K562 (cell line): Measurements from ENCODE around the gene DNAL4. TPM values are rescaled to one million over a fixed set of nuclear protein-coding genes. Genes with fewer than 3 reads are reported as not detected.
A peak's percentile ranks its signal among the peaks of the same experiment; 100 is the strongest.

Experiments
- ATAC-seq: fragments of 200-7000 bp; cut with Tn5 transposase; 3 replicates; pipeline ENCODE4 v1.9.1; 2020; ENCODE audit warnings: moderate library complexity
- BruUV-seq: library from RNA; stranded (reverse); fragments of 400-500 nt; replicated peaks from 2 replicates; lab custom pipeline; 2021; lab: Mats Ljungman, UMichigan
- CTCF ChIA-PET: fragments of 300-600 bp; formaldehyde crosslinking; extraction: SDS; loops from one replicate; lab custom pipeline; 2021; ENCODE audit warnings: low intra/inter-chr PET ratio; lab: Yijun Ruan, JAX
- POLR2A ChIA-PET: fragments of 300-600, 350-650 bp; sonication (Branson Sonifier 250); formaldehyde crosslinking; extraction: SDS; loops from one replicate; lab custom pipeline; 2021; ENCODE audit warnings: antibody characterized with exemption, inconsistent platforms; lab: Yijun Ruan, JAX
- DNase-seq, 4 experiments: peaks; one replicate each; pipeline versions ENCODE4 v3.0.0 to v3.0.0-alpha.2; 2011 to 2018; ENCODE audit warnings: low spot score in 3 of 4, mixed read lengths in 3 of 4; ENCODE audit errors: extremely low read depth in 1 of 4
- FAIRE-seq: peaks from 2 replicates; lab custom pipeline; 2011; peaks lifted over from hg19 to GRCh38; lab: Jason Lieb, UNC
- H2AFZ ChIP-seq: 2 replicates; pipeline ENCODE4 v1.6.0; 2011; ENCODE audit warnings: low read depth, low read length, control low read depth, inconsistent platforms
- H3K27ac ChIP-seq: fragments of 200-600 bp; 3 replicates; pipeline ENCODE4 v1.8.0; 2011; ENCODE audit warnings: low read depth, mild to moderate bottlenecking, control low read depth, inconsistent platforms, low read length, moderate library complexity, mixed read lengths; ENCODE audit errors: extremely low read depth
- H3K27me3 ChIP-seq, 2 experiments: fragments of 300-600 bp in 1 of 2; 2 replicates in 1 of 2; 3 replicates in 1 of 2; pipeline versions ENCODE4 v1.6.0 to v1.8.0; 2011; ENCODE audit warnings: inconsistent platforms in 2 of 2, low read length in 2 of 2, mild to moderate bottlenecking in 1 of 2, mixed read lengths in 1 of 2, moderate library complexity in 1 of 2; ENCODE audit not compliant: control insufficient read depth in 2 of 2, insufficient read depth in 2 of 2
- H3K36me3 ChIP-seq: fragments of 300-600 bp; 3 replicates; pipeline ENCODE4 v1.8.0; 2011; ENCODE audit warnings: mild to moderate bottlenecking, low read length, inconsistent platforms; ENCODE audit not compliant: control insufficient read depth, insufficient read depth
- H3K4me1 ChIP-seq, 2 experiments: fragments of 200-600 bp in 1 of 2; replicated peaks in 1 of 2; 2 replicates in 1 of 2; 3 replicates in 1 of 2; pipeline versions ENCODE4 v1.5.1 to v1.8.0; 2011; ENCODE audit warnings: inconsistent platforms in 2 of 2, low read length in 2 of 2, mild to moderate bottlenecking in 1 of 2, mixed read lengths in 1 of 2, moderate library complexity in 1 of 2; ENCODE audit not compliant: control insufficient read depth in 2 of 2, insufficient read depth in 2 of 2
- H3K4me2 ChIP-seq: 2 replicates; pipeline ENCODE4 v1.6.1; 2011; ENCODE audit warnings: low read length, control low read depth, inconsistent platforms, mixed read lengths; ENCODE audit not compliant: insufficient read depth
- H3K4me3 ChIP-seq: fragments of 200-600 bp; sonication (generic), shearing (Covaris generic); 2 replicates; pipeline ENCODE4 v1.5.1; 2016; ENCODE audit warnings: control low read depth, inconsistent platforms
- H3K79me2 ChIP-seq: fragments of 200-600 bp; 3 replicates; pipeline ENCODE4 v1.8.0; 2011; ENCODE audit warnings: low read length, inconsistent platforms; ENCODE audit not compliant: control insufficient read depth, insufficient read depth
- H3K9ac ChIP-seq, 2 experiments: 2 replicates each; pipeline versions ENCODE4 v1.6.0 to v1.6.1; 2011; ENCODE audit warnings: low read depth in 2 of 2, low read length in 2 of 2, control low read depth in 1 of 2, inconsistent platforms in 1 of 2, mild to moderate bottlenecking in 1 of 2, mixed read lengths in 1 of 2; ENCODE audit not compliant: insufficient read depth in 1 of 2
- H3K9me1 ChIP-seq: one replicate; pipeline ENCODE4 v1.6.0; 2011; ENCODE audit warnings: inconsistent platforms, mild to moderate bottlenecking, low read length, moderate library complexity; ENCODE audit not compliant: control insufficient read depth, insufficient read depth
- H3K9me3 ChIP-seq: replicated peaks from 2 replicates; pipeline ENCODE4 v1.5.1; 2011; ENCODE audit warnings: low read depth, low read length, inconsistent platforms; ENCODE audit not compliant: control insufficient read depth, insufficient read depth
- H4K20me1 ChIP-seq: replicated peaks from 2 replicates; pipeline ENCODE4 v1.6.1; 2011; ENCODE audit warnings: low read length, inconsistent platforms, mixed read lengths; ENCODE audit not compliant: control insufficient read depth, insufficient read depth
- BACH1 ChIP-seq: fragments of 200-800 bp; sonication (Bioruptor generic); IDR thresholded peaks from 2 replicates; pipeline ENCODE4 v1.6.1; 2016; ENCODE audit warnings: missing genetic modification characterization, missing compliant biosample characterization
- FOXJ3 ChIP-seq: sonication (generic); formaldehyde crosslinking; IDR thresholded peaks from 2 replicates; pipeline ENCODE4 v1.4.0; 2020; ENCODE audit warnings: mild to moderate bottlenecking, missing genetic modification reagents
- HSF4 ChIP-seq: fragments of 250-450 bp; sonication (Bioruptor Pico); IDR thresholded peaks from 2 replicates; pipeline ENCODE4 v2.1.2; 2022; ENCODE audit warnings: mild to moderate bottlenecking, moderate library complexity, borderline replicate concordance
- KAT8 ChIP-seq: fragments of 450-650 bp; IDR thresholded peaks from 2 replicates; pipeline ENCODE4 v1.6.1; 2016; ENCODE audit warnings: low read depth, mild to moderate bottlenecking
- MCM3 ChIP-seq: fragments of 450-650 bp; IDR thresholded peaks from 2 replicates; pipeline ENCODE4 v1.6.1; 2016
- NFE2L1 ChIP-seq: fragments of 450-650 bp; IDR thresholded peaks from 2 replicates; pipeline ENCODE4 v1.6.1; 2016; ENCODE audit warnings: missing genetic modification characterization, low read depth, mild to moderate bottlenecking, missing compliant biosample characterization, moderate library complexity, borderline replicate concordance
- POLR2A ChIP-seq: fragments of 450-650 bp; conservative IDR thresholded peaks from 2 replicates; pipeline ENCODE4 v1.6.1; 2016
- POLR2G ChIP-seq: fragments of 200-400 bp; formaldehyde crosslinking; IDR thresholded peaks from 2 replicates; pipeline ENCODE4 v1.6.1; 2017; ENCODE audit warnings: low read depth, mild to moderate bottlenecking, antibody characterized with exemption, low read length, moderate library complexity
- PRDM10 ChIP-seq: fragments of 450-650 bp; IDR thresholded peaks from 2 replicates; pipeline ENCODE4 v1.6.1; 2018; ENCODE audit not compliant: partially characterized antibody
- PREB ChIP-seq: sonication (generic); formaldehyde crosslinking; IDR thresholded peaks from 2 replicates; pipeline ENCODE4 v1.8.1; 2023; ENCODE audit warnings: mild to moderate bottlenecking, missing genetic modification reagents
- RFX1 ChIP-seq: fragments of 450-650 bp; IDR thresholded peaks from 2 replicates; pipeline ENCODE4 v1.6.1; 2016; ENCODE audit warnings: mild to moderate bottlenecking, moderate library complexity
- SRSF1 ChIP-seq: fragments of 200-400 bp; formaldehyde crosslinking; IDR thresholded peaks from 2 replicates; pipeline ENCODE4 v1.6.1; 2017; ENCODE audit warnings: mild to moderate bottlenecking, low read depth, low read length, moderate library complexity
- U2AF2 ChIP-seq: fragments of 200-400 bp; formaldehyde crosslinking; optimal IDR thresholded peaks from 2 replicates; pipeline ENCODE3; 2017; ENCODE audit warnings: low read depth, mild to moderate bottlenecking, low read length
- YY1 ChIP-seq, 3 experiments: IDR thresholded peaks; 2 replicates each; pipeline ENCODE4 v1.6.1; 2011; ENCODE audit warnings: low read length in 2 of 3, mild to moderate bottlenecking in 2 of 3, moderate library complexity in 2 of 3, borderline replicate concordance in 1 of 3, control low read depth in 1 of 3, low read depth in 1 of 3; ENCODE audit not compliant: insufficient read depth in 3 of 3, insufficient replicate concordance in 2 of 3, control insufficient read depth in 1 of 3, insufficient read length in 1 of 3; ENCODE audit errors: extremely low read depth in 1 of 3
- ZBTB33 ChIP-seq: sonication (generic); formaldehyde crosslinking; IDR thresholded peaks from 2 replicates; pipeline ENCODE4 v1.8.1; 2023; ENCODE audit warnings: mild to moderate bottlenecking, missing genetic modification reagents
- WGBS: fragments of 100-300 bp; shearing (Covaris generic); methylation state at CpG from one replicate; pipeline ENCODE4 v1.1.6; 2016; ENCODE audit warnings: low coverage, mixed read lengths; ENCODE audit not compliant: insufficient coverage; ENCODE audit errors: missing lambda C conversion rate; 5-methylcytosine and 5-hydroxymethylcytosine counted together
- in situ Hi-C: fragments of 300-500 bp; cut with MboI; formaldehyde crosslinking; loops from 4 replicates; pipeline ENCODE4 v1.15.0; 2018; ENCODE audit warnings: inconsistent platforms, mixed read lengths
- intact Hi-C: fragments of 100-400 bp; cut with micrococcal nuclease; formaldehyde crosslinking; loops from 2 replicates; pipeline ENCODE4 v1.14.2; 2022
- polyA plus RNA-seq, 8 experiments: library from polyadenylated mRNA; depleted of rRNA in 4 of 8; stranded (reverse) in 5 of 8; unstranded in 3 of 8; fragments of >200 nt; fragmentation: Nextera tagmentation in 2 of 8; fragmentation: Illumina TruSeq in 1 of 8; extraction: Ambion mirVana in 2 of 8; extraction: Trizol in 1 of 8; gene quantifications; 2 replicates each; pipeline versions ENCODE4 v1.2.1 to v1.2.3, GENCODE V29; 2011 to 2014; ENCODE audit warnings: inconsistent platforms in 1 of 8, missing spikeins in 1 of 8
- total RNA-seq, 7 experiments: library from RNA; depleted of rRNA in 6 of 7; stranded (reverse); fragments of >200 nt in 6 of 7; fragmentation: Illumina TruSeq in 2 of 7; extraction: Trizol in 2 of 7; gene quantifications; 2 replicates each; pipeline versions ENCODE4 v1.2.1 to v1.2.3, GENCODE V29; 2011 to 2021; ENCODE audit warnings: low replicate concordance in 1 of 7

Gene DNAL4
- total and polyA plus RNA-seq, 9 of the 15 experiments (the other 6 are each of a cell fraction or from before 2014, with no cell fraction given) = 0.20 to 9.4 (median 5.2) TPM

GRCh38 chr22:38737302-38738060, 56.5 kb downstream of the DNAL4 start:
- Histone ChIP-seq H3K9ac (peak overlapping the region in 1 of 2 experiments; percentile 58; a peak in 2 of 4 replicates), H3K4me3 (no peak overlapping the region), H3K36me3 (peaks cover 92% of the 10 kb centered on the region), H3K9me3 (no peaks in the 10 kb centered on the region), H3K27ac (no peak overlapping the region), H4K20me1 (no peaks in the 10 kb centered on the region; the same call in 1 of the 2 replicates), H3K4me2 (no peak overlapping the region), H3K9me1 (no peaks in the 10 kb centered on the region), H3K4me1 (peaks cover 0 to 8% of the 10 kb centered on the region in 2 experiments; a peak in 2 of 5 replicates), H3K27me3 (no peaks in the 10 kb centered on the region), H3K79me2 (no peaks in the 10 kb centered on the region), H2AFZ (no peak overlapping the region)
- BruUV-seq = no TSS peak
- ATAC-seq (no peak), FAIRE-seq (no peak), DNase-seq (no peak)
- intact Hi-C loops = no loop called here
- ChIA-PET CTCF (no interaction called here), POLR2A (interaction anchor here (0.5 to 1.4 kb wide), 4 partner anchors 10 to 17 kb away, joined by 3 to 6 read pairs (median 4); no protein-coding TSS in a partner anchor)
- in situ Hi-C loops = no loop called here
- no peak for TF ChIP-seq SRSF1
- no peak for TF ChIP-seq PREB (CRISPR knock-in tag)
- no peak for TF ChIP-seq KAT8
- no peak for TF ChIP-seq FOXJ3
- TF ChIP-seq ZBTB33 = peak; percentile 37; the same call in 1 of the 2 replicates
- TF ChIP-seq NFE2L1 (tag) = no peak
- peak; percentile 51 for TF ChIP-seq POLR2G
- TF ChIP-seq RFX1 = no peak
- TF ChIP-seq BACH1 (tag) = no peak
- peak; percentile 38 for TF ChIP-seq PRDM10
- TF ChIP-seq POLR2A = 0 out of 2 replicates have a peak, but pooled peaks have one; percentile 33
- TF ChIP-seq MCM3 = no peak
- no peak for TF ChIP-seq HSF4
- TF ChIP-seq U2AF2 = no peak
- no peak for TF ChIP-seq YY1 (IDR thresholded peaks at IDR 0.05; ENCODE audit: borderline replicate concordance in 1 of 3, control insufficient read depth in 1 of 3, extremely low read depth in 1 of 3, insufficient read depth in 3 of 3, insufficient read length in 1 of 3, insufficient replicate concordance in 2 of 3, low read depth in 1 of 3, low read length in 2 of 3)
- 82% methylated on average over 20 of the region's 21 CpGs for WGBS
